OCI-LY1 (cell line): Measurements from ENCODE around the gene HECTD2.

Source experiments
- EZH2 ChIP-seq: fragments of 200-600 bp; sonication (generic), shearing (Covaris generic); IDR thresholded peaks from 2 replicates; pipeline ENCODE4 v1.8.0; 2017; ENCODE audit warnings: borderline replicate concordance, mixed run types, mild to moderate bottlenecking, antibody characterized with exemption, low read length, moderate library complexity, mixed read lengths
- TF ChIP-seq, protein P1 (sequence below): fragments of 200-600 bp; sonication (generic), shearing (Covaris generic); IDR thresholded peaks from 2 replicates; pipeline ENCODE4 v1.5.1; 2017; ENCODE audit warnings: mild to moderate bottlenecking, antibody characterized with exemption, low read length, moderate library complexity, mixed read lengths

DNA sequence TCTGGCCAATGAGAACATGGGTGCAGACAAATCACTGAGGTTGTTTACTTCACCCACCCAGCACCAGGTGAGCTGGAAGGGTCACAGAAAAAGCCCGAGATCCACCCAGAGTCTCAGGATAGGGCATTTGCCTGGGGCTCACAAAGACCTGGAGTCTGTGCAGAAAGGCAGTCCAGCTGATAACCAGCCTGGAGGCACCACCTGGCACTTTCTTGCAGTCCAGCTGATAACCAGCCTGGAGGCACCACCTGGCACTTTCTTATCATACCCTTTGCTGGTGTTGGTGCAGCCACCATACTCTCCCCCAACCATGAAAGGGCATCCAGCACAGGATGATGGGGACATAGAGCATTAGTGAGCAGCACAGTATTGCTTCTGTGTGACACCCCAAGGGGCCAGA is 118.6 kb downstream of the HECTD2 start:
- TF ChIP-seq, protein P1, sequence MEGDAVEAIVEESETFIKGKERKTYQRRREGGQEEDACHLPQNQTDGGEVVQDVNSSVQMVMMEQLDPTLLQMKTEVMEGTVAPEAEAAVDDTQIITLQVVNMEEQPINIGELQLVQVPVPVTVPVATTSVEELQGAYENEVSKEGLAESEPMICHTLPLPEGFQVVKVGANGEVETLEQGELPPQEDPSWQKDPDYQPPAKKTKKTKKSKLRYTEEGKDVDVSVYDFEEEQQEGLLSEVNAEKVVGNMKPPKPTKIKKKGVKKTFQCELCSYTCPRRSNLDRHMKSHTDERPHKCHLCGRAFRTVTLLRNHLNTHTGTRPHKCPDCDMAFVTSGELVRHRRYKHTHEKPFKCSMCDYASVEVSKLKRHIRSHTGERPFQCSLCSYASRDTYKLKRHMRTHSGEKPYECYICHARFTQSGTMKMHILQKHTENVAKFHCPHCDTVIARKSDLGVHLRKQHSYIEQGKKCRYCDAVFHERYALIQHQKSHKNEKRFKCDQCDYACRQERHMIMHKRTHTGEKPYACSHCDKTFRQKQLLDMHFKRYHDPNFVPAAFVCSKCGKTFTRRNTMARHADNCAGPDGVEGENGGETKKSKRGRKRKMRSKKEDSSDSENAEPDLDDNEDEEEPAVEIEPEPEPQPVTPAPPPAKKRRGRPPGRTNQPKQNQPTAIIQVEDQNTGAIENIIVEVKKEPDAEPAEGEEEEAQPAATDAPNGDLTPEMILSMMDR = no peak
- TF ChIP-seq EZH2 = no peak
